Smooth muscle cell (in vitro differentiated cells): Measurements from ENCODE around the gene STS. TPM values are rescaled to one million over a fixed set of nuclear protein-coding genes. Genes with fewer than 3 reads are reported as not detected.

ENCODE experiments used
- DNase-seq: peaks from one replicate; lab custom pipeline; 2025; ENCODE audit not compliant: unreplicated experiment; lab: John Stamatoyannopoulos, UW
- H2AFZ ChIP-seq: fragments of 200-600 bp; sonication (generic); 2 replicates; pipeline ENCODE4 v1.6.0; 2016; ENCODE audit warnings: antibody characterized with exemption, low read depth, mild to moderate bottlenecking
- H3F3A ChIP-seq: fragments of 200-600 bp; sonication (generic); 2 replicates; pipeline ENCODE4 v1.6.0; 2017; ENCODE audit warnings: antibody characterized with exemption, low read depth
- H3K27ac ChIP-seq: fragments of 200-600 bp; sonication (generic); 2 replicates; pipeline ENCODE4 v1.5.1; 2016; ENCODE audit warnings: low read depth, mild to moderate bottlenecking
- H3K27me3 ChIP-seq: fragments of 200-600 bp; sonication (generic); 2 replicates; pipeline ENCODE4 v1.6.1; 2016; ENCODE audit warnings: low read depth, mild to moderate bottlenecking
- H3K36me3 ChIP-seq: fragments of 200-600 bp; sonication (generic); 2 replicates; pipeline ENCODE4 v1.5.1; 2016; ENCODE audit warnings: low read depth
- H3K4me1 ChIP-seq: fragments of 200-600 bp; sonication (generic); 2 replicates; pipeline ENCODE4 v1.5.1; 2016; ENCODE audit warnings: low read depth
- H3K4me2 ChIP-seq: fragments of 200-600 bp; sonication (generic); 2 replicates; pipeline ENCODE4 v1.6.0; 2016; ENCODE audit warnings: mild to moderate bottlenecking
- H3K4me3 ChIP-seq: fragments of 200-600 bp; sonication (generic); 2 replicates; pipeline ENCODE4 v1.5.1; 2016; ENCODE audit warnings: mild to moderate bottlenecking
- H3K79me2 ChIP-seq: fragments of 200-600 bp; sonication (generic); 2 replicates; pipeline ENCODE4 v1.6.0; 2016; ENCODE audit warnings: low read depth, mild to moderate bottlenecking
- H3K9ac ChIP-seq: fragments of 200-600 bp; sonication (generic); 2 replicates; pipeline ENCODE4 v1.6.0; 2016; ENCODE audit warnings: low read depth
- H3K9me3 ChIP-seq: fragments of 200-600 bp; sonication (generic); replicated peaks from 2 replicates; pipeline ENCODE4 v1.5.1; 2016; ENCODE audit warnings: low read depth
- H4K20me1 ChIP-seq: fragments of 200-600 bp; sonication (generic); 2 replicates; pipeline ENCODE4 v1.6.0; 2016; ENCODE audit warnings: low read depth
- CTCF ChIP-seq: fragments of 200-600 bp; sonication (generic); IDR thresholded peaks from 2 replicates; pipeline ENCODE4 v1.5.1; 2017; ENCODE audit warnings: borderline replicate concordance, mild to moderate bottlenecking, antibody characterized with exemption; ENCODE audit not compliant: insufficient read depth, poor library complexity, severe bottlenecking
- WGBS: methylation state at CpG from one replicate; pipeline ENCODE4 v1.1.7; 2016; ENCODE audit warnings: low lambda C conversion rate; 5-methylcytosine and 5-hydroxymethylcytosine counted together
- microRNA-seq: library from miRNA; unstranded; fragments of <30 nt; microRNA quantifications from one replicate; pipeline ENCODE4, GENCODE V29; 2016; ENCODE audit warnings: borderline number of aligned reads
- polyA plus RNA-seq: library from polyadenylated mRNA; unstranded; fragments of >200 nt; fragmentation: Nextera tagmentation; extraction: Ambion mirVana; gene quantifications from 2 replicates; pipeline ENCODE4 v1.2.1, GENCODE V29; 2016
- small RNA-seq: library from RNA; depleted of rRNA; stranded (forward); fragments of <200 nt; gene quantifications from one replicate; pipeline ENCODE3, GENCODE V24; 2014
- total RNA-seq: library from RNA; depleted of rRNA; stranded (reverse); fragments of >200 nt; gene quantifications from 2 replicates; pipeline ENCODE4 v1.2.3, GENCODE V29; 2014

The STS gene
- total and polyA plus RNA-seq, 2 experiments from 2014 or later, result 2.2 to 3.8 TPM

DNA sequence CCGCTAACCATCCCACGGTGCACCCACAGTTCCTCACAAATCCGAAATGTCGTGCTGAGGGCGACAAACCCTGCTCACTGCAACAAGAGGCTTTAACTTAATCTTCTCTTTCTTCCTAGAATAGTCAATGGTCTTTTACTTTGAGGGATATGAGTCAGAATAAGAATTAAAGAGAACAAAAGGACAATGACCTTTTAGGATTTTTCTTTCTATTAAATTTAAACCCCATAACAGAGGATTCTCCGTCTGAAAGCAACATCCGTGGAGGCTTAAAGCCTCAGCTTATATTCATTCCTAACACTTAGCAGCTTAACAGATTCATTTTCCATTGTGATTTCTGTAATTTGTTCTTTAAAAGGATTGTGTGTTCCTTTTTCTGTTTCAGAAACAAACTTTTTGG lies 45.4 kb downstream of the STS start:
- H3K27ac ChIP-seq, result no peak overlapping the region
- no peak overlapping the region for H3K4me3 ChIP-seq
- H3K4me1 ChIP-seq, result no peaks in the 10 kb centered on the region
- no peak overlapping the region for H3K9ac ChIP-seq
- no peak overlapping the region for H2AFZ ChIP-seq
- 84% methylated on average over 7 of the region's 7 CpGs for whole genome bisulfite sequencing
- TF ChIP-seq CTCF, result no peak
- no peak overlapping the region for H3K4me2 ChIP-seq
- no peaks in the 10 kb centered on the region for H3K36me3 ChIP-seq
- no peaks in the 10 kb centered on the region for H3K9me3 ChIP-seq
- no peaks in the 10 kb centered on the region for H3F3A ChIP-seq
- no peaks in the 10 kb centered on the region for H4K20me1 ChIP-seq
- DNase-seq, result no peak
- H3K27me3 ChIP-seq, result no peaks in the 10 kb centered on the region
- no peaks in the 10 kb centered on the region for H3K79me2 ChIP-seq

DNA sequence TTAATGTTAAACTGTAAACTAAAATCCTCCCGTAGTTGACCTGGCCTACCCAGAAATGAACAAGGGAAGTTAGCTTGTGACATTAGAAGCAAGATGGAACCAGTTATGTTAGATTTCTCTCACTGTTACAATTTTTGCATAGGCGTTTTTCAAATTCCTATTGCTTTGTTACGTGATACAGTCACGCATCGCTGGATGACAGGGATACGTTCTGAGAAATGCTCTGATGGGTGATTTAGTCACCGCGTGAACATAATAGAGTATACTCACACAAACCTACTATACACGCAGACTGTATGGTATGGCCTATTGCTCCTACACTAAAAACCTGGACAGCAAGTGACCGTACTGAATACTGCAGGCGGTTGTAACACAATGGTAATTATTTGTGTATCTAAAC lies 47.1 kb downstream of the STS start:
- Histone ChIP-seq H3K4me1 (no peaks in the 10 kb centered on the region), H3K4me2 (no peak overlapping the region), H3K27ac (no peak overlapping the region), H3K9me3 (no peaks in the 10 kb centered on the region), H3K9ac (no peak overlapping the region), H3K27me3 (no peaks in the 10 kb centered on the region), H3K79me2 (no peaks in the 10 kb centered on the region), H3K36me3 (no peaks in the 10 kb centered on the region), H4K20me1 (no peaks in the 10 kb centered on the region), H3F3A (no peaks in the 10 kb centered on the region), H3K4me3 (no peak overlapping the region), H2AFZ (no peak overlapping the region)
- WGBS, result 90% methylated on average over 11 of the region's 11 CpGs
- DNase-seq, result no peak
- no peak for TF ChIP-seq CTCF

Small RNA genes within 50 kb of the gene (microRNA-seq; reads per million reads assigned to microRNA genes)
- not detected for gene MIR4767

Small RNA genes within 50 kb of the gene (small RNA-seq; reads per million reads assigned to genes)
- not detected for gene MIR4767

Other genes with a start within 250 kb of the STS start
- gene PUDP, start 441 bp downstream of the STS start, total RNA-seq, result 9.0 and 19.5 TPM in 2 replicates
- gene PUDP, start 441 bp downstream of the STS start, polyA plus RNA-seq, result 11.5 and 13.2 TPM in 2 replicates